ENCODE results near the gene ABCB11.
"Not testable (repeated sequence)": the region's sequence is repeated elsewhere in the genome, so short reads cannot be mapped to it uniquely, and the experiment has no call there.

Gene ABCB11

GRCh38 chr2:168969865-168970264, 61.3 kb downstream of the ABCB11 start:
- no peak for FAIRE-seq

- no peak for FAIRE-seq
Measured at GRCh38 chr2:168968342-168968741, 62.8 kb downstream of the ABCB11 start.

- no peak for FAIRE-seq
Measured at GRCh38 chr2:168964251-168964807, 66.8 kb downstream of the ABCB11 start.

GRCh38 chr2:168962636-168963035, 68.5 kb downstream of the ABCB11 start:
- no peak for FAIRE-seq

- peak; percentile 64 for FAIRE-seq
Measured at GRCh38 chr2:168961450-168962229, 69.5 kb downstream of the ABCB11 start.

- FAIRE-seq = no peak
Measured at GRCh38 chr2:168956392-168956791, 74.7 kb downstream of the ABCB11 start.

GRCh38 chr2:168955321-168955720, 75.8 kb downstream of the ABCB11 start:
- no peak for FAIRE-seq

GRCh38 chr2:168954256-168954655, 76.9 kb downstream of the ABCB11 start:
- FAIRE-seq = no peak

- no peak for FAIRE-seq
Measured at GRCh38 chr2:168952424-168952823, 78.7 kb downstream of the ABCB11 start.

- FAIRE-seq = no peak
Measured at GRCh38 chr2:168951871-168952270, 79.3 kb downstream of the ABCB11 start.

- FAIRE-seq = no peak
Measured at GRCh38 chr2:168949324-168949723, 81.8 kb downstream of the ABCB11 start.

- FAIRE-seq = no peak
Measured at GRCh38 chr2:168948621-168949212, 82.4 kb downstream of the ABCB11 start.

- FAIRE-seq = no peak
Measured at GRCh38 chr2:168945508-168945907, 85.6 kb downstream of the ABCB11 start.

GRCh38 chr2:168944065-168944464, 87.1 kb downstream of the ABCB11 start:
- FAIRE-seq = no peak

- no peak for FAIRE-seq
Measured at GRCh38 chr2:168941297-168941696, 89.8 kb downstream of the ABCB11 start.

GRCh38 chr2:168939918-168940317, 91.2 kb downstream of the ABCB11 start:
- FAIRE-seq = no peak

- no peak for FAIRE-seq
Measured at GRCh38 chr2:168939061-168939460, 92.1 kb downstream of the ABCB11 start.

GRCh38 chr2:168935810-168936581, 95.1 kb downstream of the ABCB11 start:
- no peak for FAIRE-seq

GRCh38 chr2:168934826-168935225, 96.3 kb downstream of the ABCB11 start:
- no peak for FAIRE-seq

- FAIRE-seq = not testable (repeated sequence)
Measured at GRCh38 chr2:168932174-168932573, 99.0 kb downstream of the ABCB11 start.

- no peak for FAIRE-seq
Measured at GRCh38 chr2:168930242-168930641, 100.9 kb downstream of the ABCB11 start.

GRCh38 chr2:168929031-168929430, 102.1 kb downstream of the ABCB11 start:
- FAIRE-seq = peak; percentile 71

- no peak for FAIRE-seq
Measured at GRCh38 chr2:168928113-168928831, 102.9 kb downstream of the ABCB11 start.

All from colon (tissue), 2 donors.